ENCODE results near the gene STRIP1.

Gene STRIP1

GRCh38 chr1:110069404-110070281 is 35.2 kb downstream of the STRIP1 start:
- no peaks in the 10 kb centered on the region for H3K36me3 ChIP-seq (ENCODE audit: control insufficient read depth, insufficient read depth, low read length)
- no peaks in the 10 kb centered on the region for H3K79me2 ChIP-seq
- no peak overlapping the region for H3K9ac ChIP-seq
- no peak overlapping the region for H2AFZ ChIP-seq
- no peak overlapping the region for H3K4me3 ChIP-seq (ENCODE audit: low read depth, low read length)
- H3K27me3 ChIP-seq (ENCODE audit: control insufficient read depth, insufficient read depth, low read length) = no peaks in the 10 kb centered on the region
- no peak overlapping the region for H3K27ac ChIP-seq
- no peaks in the 10 kb centered on the region for H3K9me3 ChIP-seq (ENCODE audit: control insufficient read depth, low read length)
- TF ChIP-seq CTCF (IDR thresholded peaks at IDR 0.05) = no peak
- no peaks in the 10 kb centered on the region for H3K4me1 ChIP-seq
- H3K4me2 ChIP-seq (ENCODE audit: low read length) = no peak overlapping the region

GRCh38 chr1:110070282-110070669 is 35.9 kb downstream of the STRIP1 start:
- no peak overlapping the region for H3K4me2 ChIP-seq (ENCODE audit: low read length)
- TF ChIP-seq CTCF (IDR thresholded peaks at IDR 0.05) = no peak
- H3K36me3 ChIP-seq (ENCODE audit: control insufficient read depth, insufficient read depth, low read length) = no peaks in the 10 kb centered on the region
- no peak overlapping the region for H3K9ac ChIP-seq
- H3K9me3 ChIP-seq (ENCODE audit: control insufficient read depth, low read length) = no peaks in the 10 kb centered on the region
- no peak overlapping the region for H2AFZ ChIP-seq
- H3K4me3 ChIP-seq (ENCODE audit: low read depth, low read length) = no peak overlapping the region
- no peak overlapping the region for H3K27ac ChIP-seq
- H3K27me3 ChIP-seq (ENCODE audit: control insufficient read depth, insufficient read depth, low read length) = no peaks in the 10 kb centered on the region
- H3K79me2 ChIP-seq = no peaks in the 10 kb centered on the region
- H3K4me1 ChIP-seq = no peaks in the 10 kb centered on the region

- Histone ChIP-seq H3K9ac (no peak within 1 kb of the TSS), H2AFZ (no peak within 1 kb of the TSS), H3K9me3 (ENCODE audit: control insufficient read depth, low read length) (no peaks in the 10 kb centered on the region), H3K27me3 (ENCODE audit: control insufficient read depth, insufficient read depth, low read length) (no peaks in the 10 kb centered on the region), H3K4me3 (ENCODE audit: low read depth, low read length) (no peak within 1 kb of the TSS), H3K27ac (no peak within 1 kb of the TSS), H3K4me1 (no peaks in the 10 kb centered on the region), H3K36me3 (ENCODE audit: control insufficient read depth, insufficient read depth, low read length) (no peaks in the 10 kb centered on the region), H3K79me2 (no peaks in the 10 kb centered on the region), H3K4me2 (ENCODE audit: low read length) (no peak within 1 kb of the TSS)
- TF ChIP-seq CTCF (IDR thresholded peaks at IDR 0.05) = no peak
Observed at GRCh38 chr1:110070671-110071242, 36.3 kb downstream of the STRIP1 start, which contains the start of gene ALX3. TSS of gene ALX3 (minus strand) at chr1:110070672. CDS start at chr1:110070612, 60 bp downstream.

- Histone ChIP-seq H3K27me3 (ENCODE audit: control insufficient read depth, insufficient read depth, low read length) (no peaks in the 10 kb centered on the region), H3K9me3 (ENCODE audit: control insufficient read depth, low read length) (no peaks in the 10 kb centered on the region), H3K36me3 (ENCODE audit: control insufficient read depth, insufficient read depth, low read length) (no peaks in the 10 kb centered on the region), H2AFZ (no peak overlapping the region), H3K4me2 (ENCODE audit: low read length) (no peak overlapping the region), H3K79me2 (no peaks in the 10 kb centered on the region), H3K27ac (no peak overlapping the region), H3K4me1 (no peaks in the 10 kb centered on the region), H3K4me3 (ENCODE audit: low read depth, low read length) (no peak overlapping the region), H3K9ac (no peak overlapping the region)
- no peak for TF ChIP-seq CTCF (IDR thresholded peaks at IDR 0.05)
Observed at GRCh38 chr1:110074166-110074565, 39.7 kb downstream of the STRIP1 start.
